NCI-H1417 treated with DMSO at 0.1 percent for 48 hours (cell line): Measurements from ENCODE around the gene TSR2.

Experiments
- DNase-seq: peaks from one replicate; lab custom pipeline; 2025; lab: John Stamatoyannopoulos, UW

TSR2 gene

GRCh38 chrX:54439960-54440871 is at the start of gene TSR2:
Gene TSR2, plus strand, starts transcription at chrX:54440404. Its CDS starts 18 bp downstream, at chrX:54440422.
- DNase-seq, result peak; percentile 53

- DNase-seq, result no peak
These were observed 43.1 kb upstream of the TSR2 start for GRCh38 chrX:54397113-54397512.

- no peak for DNase-seq
These were observed 32.9 kb upstream of the TSR2 start for GRCh38 chrX:54407266-54407665.

- no peak for DNase-seq
These were observed 28.5 kb upstream of the TSR2 start for GRCh38 chrX:54411732-54412131.

GRCh38 chrX:54413753-54414152 is 26.5 kb upstream of the TSR2 start:
- DNase-seq, result no peak

- no peak for DNase-seq
These were observed 24.5 kb upstream of the TSR2 start for GRCh38 chrX:54415534-54416350.

DNA sequence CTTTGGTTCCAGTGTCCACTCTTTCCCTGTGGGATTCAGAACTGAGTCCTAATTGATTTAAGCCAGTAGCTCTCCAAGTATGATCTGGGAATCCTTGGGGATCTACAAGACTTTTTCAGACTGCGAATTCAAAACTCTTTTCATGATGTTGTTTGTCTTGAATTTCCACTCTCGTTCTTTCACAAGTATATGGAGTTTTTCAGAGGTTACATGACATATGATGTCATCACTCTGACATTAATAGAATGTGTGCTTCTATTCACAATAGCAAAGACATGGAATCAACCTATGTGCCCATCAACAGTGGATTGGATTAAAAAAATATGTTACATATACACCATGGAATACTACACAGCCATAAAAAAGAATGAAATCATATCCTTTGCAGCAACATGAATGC is 23.2 kb upstream of the TSR2 start:
- DNase-seq, result no peak

- no peak for DNase-seq
These were observed 20.5 kb upstream of the TSR2 start for GRCh38 chrX:54419559-54420302.

DNA sequence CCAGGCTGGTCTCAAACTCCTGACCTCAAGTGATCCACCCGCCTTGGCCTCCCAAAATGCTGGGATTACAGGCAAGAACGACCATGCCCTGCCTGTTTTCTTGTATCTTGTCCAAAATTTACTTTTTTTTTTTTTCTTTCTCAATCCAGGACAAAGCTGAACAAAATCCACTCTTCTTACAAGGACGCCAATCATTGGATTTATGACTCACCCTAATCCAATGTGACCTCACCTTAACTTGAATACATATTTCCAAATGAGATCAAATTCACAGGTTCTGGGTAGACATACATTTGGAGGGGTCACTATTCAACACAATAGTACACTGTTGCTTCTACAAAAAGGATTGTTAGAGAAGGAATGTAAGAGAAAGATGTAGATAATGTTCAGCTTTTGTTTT is 18.0 kb upstream of the TSR2 start:
- DNase-seq, result no peak

DNA sequence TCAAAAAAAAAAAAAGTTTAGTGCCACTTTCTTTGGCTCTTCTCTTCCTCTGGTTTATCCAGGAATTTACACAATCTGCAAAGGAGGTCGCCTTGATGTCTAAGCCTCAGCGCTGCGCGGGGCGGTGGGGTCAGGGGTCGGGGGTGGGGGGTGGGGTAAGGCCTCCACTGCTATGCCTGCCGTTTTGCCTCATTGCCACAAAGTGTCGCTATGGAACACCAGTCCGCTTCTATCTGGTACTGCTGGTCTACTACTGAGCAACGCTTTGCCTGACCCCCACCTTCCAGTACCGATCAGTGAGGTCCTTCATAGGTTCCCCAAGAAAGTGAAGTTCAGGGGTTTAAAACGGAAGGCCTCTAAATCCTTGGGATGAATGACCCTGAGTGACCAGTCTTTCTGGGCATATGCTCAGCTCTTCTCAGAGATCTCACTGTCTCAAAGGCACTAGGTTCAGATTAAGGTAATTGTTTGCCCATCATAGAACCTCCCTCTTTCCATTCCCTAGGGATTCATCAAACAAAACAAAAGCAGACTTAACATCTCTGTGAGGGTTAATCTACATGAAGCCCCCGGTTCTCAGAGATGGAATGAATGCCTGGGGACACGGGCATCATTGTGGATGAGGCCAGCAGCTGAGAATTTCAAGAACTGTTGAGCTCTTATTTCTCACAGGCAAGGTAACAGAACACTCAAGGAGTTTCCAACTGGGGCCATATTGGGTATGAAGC is 16.9 kb upstream of the TSR2 start:
- DNase-seq, result no peak

- no peak for DNase-seq
These were observed 12.3 kb upstream of the TSR2 start for GRCh38 chrX:54427837-54428424.

DNA sequence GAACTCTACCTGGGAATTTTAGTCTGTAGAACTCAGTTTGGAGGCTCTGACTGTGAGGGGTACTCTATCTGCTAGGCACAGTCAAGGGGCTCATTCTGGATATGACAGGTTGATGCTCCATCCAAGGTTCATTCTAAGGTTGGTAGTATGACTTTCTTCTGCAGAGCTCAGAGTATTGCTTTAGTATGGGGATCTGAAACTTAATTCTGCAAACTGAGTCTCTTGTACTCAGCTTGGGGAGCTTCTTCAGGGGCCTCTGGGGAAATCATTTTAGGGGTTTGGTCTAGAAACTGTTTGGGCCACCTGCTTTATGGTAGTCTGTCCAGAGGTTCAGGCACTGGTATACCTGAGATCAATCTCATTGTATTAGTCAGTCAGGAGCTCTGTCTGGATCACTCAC is 9.7 kb upstream of the TSR2 start:
- DNase-seq, result no peak

DNA sequence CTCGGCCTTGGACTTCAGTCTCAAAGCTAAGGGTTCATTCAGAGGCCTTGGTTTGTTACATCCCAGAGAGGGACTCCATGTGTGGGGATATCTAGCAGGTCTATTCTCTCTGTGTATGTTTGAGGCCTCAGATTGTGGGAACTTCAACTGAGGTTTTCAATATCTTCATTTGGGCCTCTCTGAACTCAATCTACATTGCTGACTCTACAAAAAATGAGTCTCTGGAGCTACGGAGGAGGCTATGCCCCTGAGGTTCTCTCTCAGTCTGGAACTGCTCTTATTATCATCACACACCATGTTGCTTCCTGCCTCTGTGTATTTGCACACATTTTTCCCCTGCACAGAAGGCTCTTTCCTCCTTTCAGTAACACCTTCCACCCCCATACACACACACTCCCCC is 5.1 kb upstream of the TSR2 start:
- DNase-seq, result no peak

GRCh38 chrX:54442790-54443189 is 2.6 kb downstream of the TSR2 start:
- no peak for DNase-seq

- no peak for DNase-seq
These were observed 4.5 kb downstream of the TSR2 start for GRCh38 chrX:54444752-54445151.

GRCh38 chrX:54446084-54446483 is 5.9 kb downstream of the TSR2 start:
- no peak for DNase-seq

- no peak for DNase-seq
These were observed 7.3 kb downstream of the TSR2 start for GRCh38 chrX:54447461-54447860.

DNA sequence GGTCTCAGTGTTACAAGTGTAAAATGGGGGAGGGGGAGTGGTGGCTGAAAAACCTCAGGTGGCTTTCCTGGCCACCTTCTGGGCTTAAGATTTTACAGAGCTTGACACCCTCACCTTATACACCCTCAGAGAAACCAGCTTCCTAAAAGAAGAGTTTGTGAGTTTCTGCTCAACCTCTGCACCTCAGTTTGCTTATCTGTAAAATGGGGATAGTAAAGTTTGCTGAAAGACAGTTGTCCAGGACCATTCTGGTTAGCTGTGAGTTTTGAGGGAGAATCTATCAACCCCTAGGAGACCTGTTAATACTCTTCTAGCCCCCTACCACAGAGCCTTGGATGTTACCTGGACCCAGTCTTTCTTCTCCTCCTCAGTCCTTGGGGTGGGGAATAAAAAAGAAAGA is 9.7 kb downstream of the TSR2 start:
- no peak for DNase-seq

GRCh38 chrX:54452920-54453319 is 12.7 kb downstream of the TSR2 start:
- DNase-seq, result no peak

DNA sequence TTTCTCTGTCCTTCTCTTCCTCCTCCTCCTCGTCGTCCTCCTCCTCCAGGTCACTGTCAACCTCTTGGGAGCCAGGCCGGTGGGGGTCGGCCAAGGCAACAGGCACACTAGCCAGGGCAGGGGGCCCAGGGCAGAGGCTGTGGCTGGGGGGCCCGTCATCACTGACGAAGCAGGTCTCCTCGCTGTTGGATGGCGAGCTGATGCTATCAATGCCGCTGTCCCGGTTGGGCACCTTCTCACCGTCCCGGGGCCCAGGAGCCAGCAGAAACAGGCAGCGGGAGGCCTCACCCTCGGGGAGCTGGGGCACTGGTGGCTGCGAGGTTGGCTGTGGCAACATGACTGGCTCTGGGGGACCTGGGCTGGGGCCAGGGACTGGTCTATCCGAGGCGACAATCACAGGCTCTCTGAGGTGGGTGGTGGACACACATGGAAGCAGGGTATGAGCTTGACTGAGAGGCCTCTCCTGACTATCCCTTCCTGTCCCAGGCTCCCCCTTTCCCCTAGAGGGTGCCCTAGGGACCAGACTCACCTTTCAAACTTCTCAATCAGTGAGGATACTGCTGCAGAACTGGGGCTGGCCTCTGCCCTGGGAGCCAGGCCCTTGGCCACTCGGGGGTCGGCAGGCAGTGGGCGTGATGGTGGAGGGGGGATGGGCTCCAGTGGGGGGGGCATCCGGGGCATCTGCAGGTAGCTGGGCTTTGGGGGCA is 30.0 kb downstream of the TSR2 start:
- no peak for DNase-seq
